Measurements from ENCODE around the gene COBLL1. TPM values are rescaled to one million over a fixed set of nuclear protein-coding genes. Genes with fewer than 3 reads are reported as not detected.

COBLL1 gene
- 1.4 and 4.1 TPM in 2 replicates for total RNA-seq

DNA sequence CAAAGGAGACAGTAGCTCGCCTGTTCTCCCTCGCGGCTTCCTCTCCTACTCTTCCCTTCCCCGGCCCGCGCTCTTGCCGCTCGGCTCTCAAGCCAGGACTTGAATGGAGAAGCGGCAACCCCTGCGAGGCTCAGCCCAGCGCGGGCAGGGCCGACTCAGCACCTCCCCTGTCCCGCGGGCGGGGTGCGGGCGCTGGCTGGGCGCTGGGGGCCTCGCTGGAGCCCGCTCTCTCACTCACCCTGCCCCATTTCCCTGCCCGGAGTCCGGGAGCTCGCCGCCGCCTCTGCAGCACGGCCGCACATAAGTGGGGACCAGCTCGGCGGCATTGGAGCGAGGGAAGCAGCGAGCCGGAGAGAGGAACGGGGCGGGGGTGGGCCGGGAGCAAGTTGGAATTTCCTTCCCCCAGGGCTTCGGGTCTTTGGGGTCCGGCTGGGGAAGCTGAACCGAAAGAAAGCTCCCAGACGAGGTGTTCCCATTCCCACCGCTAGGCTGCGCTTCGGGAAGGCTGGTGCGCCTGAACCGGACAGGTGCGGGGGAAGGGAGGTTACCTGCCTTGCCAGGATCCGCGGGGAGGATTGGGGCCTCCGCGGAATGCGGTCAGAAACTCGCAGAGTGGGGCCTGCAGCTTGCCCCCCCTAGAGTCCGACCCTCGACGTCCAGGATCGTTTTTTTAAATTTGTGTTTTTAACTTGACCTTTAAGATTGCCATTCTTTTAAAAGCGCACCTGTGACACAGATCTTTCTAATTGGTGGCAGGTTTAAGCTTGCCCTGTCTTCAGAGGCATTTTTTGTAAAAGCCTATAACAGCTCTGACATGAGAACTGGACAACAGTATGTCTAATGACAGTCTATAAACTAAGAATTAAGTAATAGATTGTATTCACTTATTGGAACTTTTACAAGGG is at the start of gene COBLL1:
COBLL1 (minus strand) TSS at position 105 of the 905 bp plus-strand sequence. CDS start 627 bp downstream, outside the sequence.

Other genes starting within 250 kb of the COBLL1 start
- not detected in 2 replicates for gene GRB14, start 220.3 kb downstream of the COBLL1 start, total RNA-seq
- gene SLC38A11, start 113.7 kb upstream of the COBLL1 start, total RNA-seq, result not detected in 2 replicates